NT2/D1 (cell line): ENCODE measurements around the gene DHRS12.
"Not testable (repeated sequence)": the region's sequence is repeated elsewhere in the genome, so short reads cannot be mapped to it uniquely, and the experiment has no call there.

Experiments
- DNase-seq: peaks from one replicate; pipeline ENCODE4 v3.0.0-alpha.2; 2011; ENCODE audit warnings: low read depth, low spot score
- H3K27me3 ChIP-seq: 2 replicates; pipeline ENCODE4 v1.6.0; 2011; ENCODE audit warnings: mild to moderate bottlenecking; ENCODE audit not compliant: insufficient read length, insufficient read depth
- H3K36me3 ChIP-seq: 2 replicates; pipeline ENCODE4 v1.6.1; 2011; ENCODE audit warnings: mild to moderate bottlenecking, low read length, mixed read lengths; ENCODE audit not compliant: insufficient read depth, insufficient read length
- H3K4me1 ChIP-seq: 2 replicates; pipeline ENCODE4 v1.5.1; 2011; ENCODE audit not compliant: insufficient read depth, insufficient read length
- H3K4me3 ChIP-seq: 2 replicates; pipeline ENCODE4 v1.5.1; 2011; ENCODE audit warnings: low read depth; ENCODE audit not compliant: insufficient read length
- H3K9ac ChIP-seq: 2 replicates; pipeline ENCODE4 v1.6.0; 2011; ENCODE audit warnings: low read depth; ENCODE audit not compliant: insufficient read length
- H3K9me3 ChIP-seq: 2 replicates; pipeline ENCODE4 v1.5.1; 2011; ENCODE audit warnings: mild to moderate bottlenecking, low read length; ENCODE audit not compliant: insufficient read depth
- SUZ12 ChIP-seq: IDR thresholded peaks from 2 replicates; pipeline ENCODE4 v1.6.1; 2011; ENCODE audit not compliant: insufficient read length, insufficient read depth; ENCODE audit errors: extremely low read depth
- YY1 ChIP-seq: IDR thresholded peaks from 2 replicates; pipeline ENCODE4 v1.6.1; 2011; ENCODE audit not compliant: insufficient read length, insufficient read depth
- ZNF274 ChIP-seq: IDR thresholded peaks from 2 replicates; pipeline ENCODE4 v1.6.1; 2011; ENCODE audit warnings: mild to moderate bottlenecking, low read depth, low read length

DHRS12 gene

GRCh38 chr13:51825681-51826254 is 21.8 kb upstream of the DHRS12 start:
- TF ChIP-seq YY1, result no peak
- no peak for TF ChIP-seq ZNF274
- Histone ChIP-seq H3K36me3 (no peaks in the 10 kb centered on the region), H3K4me3 (no peak overlapping the region), H3K4me1 (peaks cover 2% of the 10 kb centered on the region), H3K9ac (no peak overlapping the region), H3K27me3 (no peaks in the 10 kb centered on the region), H3K9me3 (no peaks in the 10 kb centered on the region)
- no peak for DNase-seq

DNA sequence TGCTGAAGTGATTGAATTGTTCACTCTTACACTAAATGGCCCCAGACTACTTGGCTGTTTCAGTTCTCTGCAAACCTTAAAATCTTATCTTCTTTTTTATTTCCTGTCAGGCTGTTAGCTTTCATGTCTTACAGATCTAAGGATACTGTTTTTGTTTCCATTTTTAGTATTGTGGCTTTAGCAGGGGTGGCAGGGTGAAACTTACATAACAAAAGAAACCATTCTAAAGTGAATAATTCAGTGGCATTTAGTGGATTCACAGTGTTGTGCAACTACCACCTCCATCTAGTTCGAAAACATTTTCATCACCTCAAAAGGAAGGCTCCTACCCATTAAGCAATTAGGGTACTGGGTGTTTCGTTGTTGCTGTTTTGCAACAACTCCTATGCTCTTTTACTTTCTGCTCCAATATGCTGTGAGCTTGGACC is 21.2 kb upstream of the DHRS12 start:
- no peak for DNase-seq
- H3K9me3 ChIP-seq, result no peaks in the 10 kb centered on the region
- TF ChIP-seq SUZ12, result no peak
- TF ChIP-seq ZNF274, result no peak
- no peak for TF ChIP-seq YY1
- H3K4me3 ChIP-seq, result no peak overlapping the region
- H3K4me1 ChIP-seq, result peaks cover 2% of the 10 kb centered on the region
- H3K27me3 ChIP-seq, result no peaks in the 10 kb centered on the region
- no peaks in the 10 kb centered on the region for H3K36me3 ChIP-seq
- H3K9ac ChIP-seq, result no peak overlapping the region

DNA sequence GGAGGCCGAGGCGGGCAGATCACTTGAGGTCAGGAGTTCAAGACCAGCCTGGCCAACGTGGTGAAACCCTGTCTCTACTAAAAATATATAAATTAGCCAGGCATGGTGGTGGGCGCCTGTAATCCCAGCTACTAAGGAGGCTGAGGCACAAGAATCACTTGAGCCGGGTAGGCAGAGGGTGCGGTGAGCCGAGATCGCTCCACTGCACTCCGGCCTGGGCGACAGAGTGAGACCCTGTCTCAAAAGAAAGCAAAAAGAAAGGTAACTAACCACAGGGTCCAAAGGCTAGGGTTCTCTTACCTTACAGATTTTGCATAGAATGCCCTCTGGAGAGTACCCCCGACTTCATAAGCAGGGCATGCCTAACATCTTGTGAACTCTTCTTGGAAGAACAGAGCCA is 20.7 kb upstream of the DHRS12 start:
- H3K27me3 ChIP-seq, H3K4me1 ChIP-seq, H3K9ac ChIP-seq, H3K4me3 ChIP-seq, H3K9me3 ChIP-seq, H3K36me3 ChIP-seq, DNase-seq: not testable (repeated sequence)

GRCh38 chr13:51823863-51824262 is 19.9 kb upstream of the DHRS12 start:
- Histone ChIP-seq H3K4me1 (peaks cover 2% of the 10 kb centered on the region), H3K36me3 (no peaks in the 10 kb centered on the region), H3K4me3 (no peak overlapping the region), H3K27me3 (no peaks in the 10 kb centered on the region), H3K9me3 (no peaks in the 10 kb centered on the region), H3K9ac (no peak overlapping the region)
- no peak for TF ChIP-seq ZNF274
- TF ChIP-seq YY1, result no peak
- TF ChIP-seq SUZ12, result no peak
- no peak for DNase-seq

DNA sequence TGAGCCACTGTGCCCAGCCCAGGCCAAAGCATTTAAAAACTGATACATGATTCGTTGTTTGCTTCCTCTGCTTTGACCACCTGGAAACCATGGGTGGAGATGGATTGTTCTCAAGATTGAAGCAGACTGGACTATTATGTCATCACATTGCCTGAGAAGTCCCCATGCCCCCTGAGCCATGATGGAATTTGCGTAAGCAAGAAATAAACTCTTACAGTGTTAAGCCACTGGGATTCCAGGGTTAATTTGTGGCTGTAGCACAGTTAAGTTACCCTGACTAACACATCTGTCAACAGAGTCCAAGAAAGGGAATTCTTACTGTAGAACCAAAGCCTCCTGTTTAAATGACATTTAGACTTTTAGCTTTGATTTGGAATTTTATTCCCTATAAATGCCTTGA is 19.4 kb upstream of the DHRS12 start:
- no peak for DNase-seq
- H3K4me3 ChIP-seq, result no peak overlapping the region
- H3K27me3 ChIP-seq, result no peaks in the 10 kb centered on the region
- no peak overlapping the region for H3K9ac ChIP-seq
- no peaks in the 10 kb centered on the region for H3K9me3 ChIP-seq
- TF ChIP-seq ZNF274 (no peak), YY1 (no peak), SUZ12 (no peak)
- no peaks in the 10 kb centered on the region for H3K36me3 ChIP-seq
- H3K4me1 ChIP-seq, result peaks cover 2% of the 10 kb centered on the region

GRCh38 chr13:51822106-51822815 is 18.3 kb upstream of the DHRS12 start:
- H3K9me3 ChIP-seq, result no peaks in the 10 kb centered on the region
- DNase-seq, result no peak
- TF ChIP-seq YY1 (no peak), ZNF274 (no peak), SUZ12 (no peak)
- no peaks in the 10 kb centered on the region for H3K36me3 ChIP-seq
- peaks cover 2% of the 10 kb centered on the region for H3K4me1 ChIP-seq
- H3K9ac ChIP-seq, result no peak overlapping the region
- no peak overlapping the region for H3K4me3 ChIP-seq
- H3K27me3 ChIP-seq, result no peaks in the 10 kb centered on the region

- no peak overlapping the region for H3K4me3 ChIP-seq
- no peaks in the 10 kb centered on the region for H3K36me3 ChIP-seq
- no peaks in the 10 kb centered on the region for H3K9me3 ChIP-seq
- TF ChIP-seq YY1, result no peak
- TF ChIP-seq SUZ12, result no peak
- no peak for TF ChIP-seq ZNF274
- no peaks in the 10 kb centered on the region for H3K27me3 ChIP-seq
- no peak for DNase-seq
- H3K9ac ChIP-seq, result no peak overlapping the region
- H3K4me1 ChIP-seq, result peaks cover 2% of the 10 kb centered on the region
Observed at GRCh38 chr13:51821606-51822005, 17.6 kb upstream of the DHRS12 start.
